ENCODE measurements around the gene CWC27. TPM values are rescaled to one million over a fixed set of nuclear protein-coding genes. Genes with fewer than 3 reads are reported as not detected.
A peak's percentile ranks its signal among the peaks of the same experiment; 100 is the strongest.

The CWC27 gene
- total RNA-seq, 1 experiment from 2014 or later: 33.5 TPM

GRCh38 chr5:65024681-65025080 is 256.0 kb downstream of the CWC27 start:
- no peak for DNase-seq (ENCODE audit: extremely low read depth, low read depth)

- no peak for DNase-seq (ENCODE audit: extremely low read depth, low read depth)
These were observed 258.3 kb downstream of the CWC27 start for GRCh38 chr5:65026816-65027548.

GRCh38 chr5:65029178-65029577 is 260.4 kb downstream of the CWC27 start:
- no peak for DNase-seq (ENCODE audit: extremely low read depth, low read depth)

- DNase-seq (ENCODE audit: extremely low read depth, low read depth): no peak
These were observed 261.3 kb downstream of the CWC27 start for GRCh38 chr5:65030056-65030455.

DNA sequence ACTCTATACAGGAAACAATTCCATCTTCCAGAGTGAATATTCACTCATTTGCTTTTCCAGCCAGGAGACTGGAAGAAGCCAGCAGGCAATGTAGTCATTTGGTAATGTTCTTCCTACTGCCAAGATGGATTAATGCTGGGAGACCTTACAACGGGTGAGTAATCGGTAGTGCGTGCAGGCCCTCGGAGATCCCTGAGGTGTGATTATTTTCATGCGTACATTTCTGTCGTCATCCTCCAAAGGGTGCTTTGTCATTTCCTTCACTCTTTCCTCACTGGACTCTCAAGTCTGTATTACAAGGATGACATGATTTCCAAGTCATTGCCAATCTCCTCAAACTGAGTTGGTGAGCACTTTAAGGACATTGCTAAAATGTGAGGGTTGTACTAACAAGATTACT is 263.5 kb downstream of the CWC27 start:
- peak; percentile 98 for DNase-seq (ENCODE audit: extremely low read depth, low read depth)

DNA sequence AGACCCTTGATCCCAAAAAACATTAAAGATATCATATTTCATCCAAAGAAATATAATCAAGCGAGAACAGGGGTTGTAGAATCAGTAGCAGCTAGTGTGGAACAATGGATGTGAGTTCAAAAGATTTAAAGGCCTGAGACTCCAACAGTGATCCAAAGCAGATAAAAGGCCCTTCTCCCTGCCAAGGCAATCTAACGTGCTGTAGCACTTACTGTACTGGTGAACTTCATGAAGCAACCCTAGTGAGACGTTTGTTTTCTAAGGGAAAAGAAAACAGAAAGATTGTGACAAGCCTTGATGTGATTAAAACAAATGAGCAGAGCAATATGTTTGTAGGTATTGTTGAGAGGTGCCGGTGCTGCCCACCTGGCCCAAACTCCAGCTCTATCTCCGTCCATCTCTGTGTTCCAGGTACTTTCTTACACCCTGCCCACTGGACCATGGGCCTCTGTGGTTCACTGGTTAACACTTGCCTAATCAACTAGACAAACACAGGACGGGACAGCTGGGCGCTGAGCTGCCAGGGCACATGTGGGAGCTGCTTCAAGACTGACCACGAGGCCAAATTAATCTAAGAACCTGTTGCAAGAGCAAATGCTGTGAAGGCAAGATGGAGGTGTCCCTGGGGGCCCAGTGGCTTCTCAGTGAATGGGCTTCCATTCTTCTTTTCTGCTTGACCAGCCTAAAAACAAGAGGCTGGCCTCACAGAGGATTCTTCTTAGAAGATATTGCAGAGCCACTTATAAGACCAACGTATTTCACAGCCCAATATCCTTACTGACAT is 265.5 kb downstream of the CWC27 start:
- DNase-seq (ENCODE audit: extremely low read depth, low read depth): no peak

- no peak for DNase-seq (ENCODE audit: extremely low read depth, low read depth)
These were observed 266.1 kb downstream of the CWC27 start for GRCh38 chr5:65034813-65035209.

GRCh38 chr5:65035211-65036206 is 266.8 kb downstream of the CWC27 start:
- peak; percentile 97 for DNase-seq (ENCODE audit: extremely low read depth, low read depth)

- DNase-seq (ENCODE audit: extremely low read depth, low read depth): no peak
These were observed 269.4 kb downstream of the CWC27 start for GRCh38 chr5:65037831-65038815.

DNA sequence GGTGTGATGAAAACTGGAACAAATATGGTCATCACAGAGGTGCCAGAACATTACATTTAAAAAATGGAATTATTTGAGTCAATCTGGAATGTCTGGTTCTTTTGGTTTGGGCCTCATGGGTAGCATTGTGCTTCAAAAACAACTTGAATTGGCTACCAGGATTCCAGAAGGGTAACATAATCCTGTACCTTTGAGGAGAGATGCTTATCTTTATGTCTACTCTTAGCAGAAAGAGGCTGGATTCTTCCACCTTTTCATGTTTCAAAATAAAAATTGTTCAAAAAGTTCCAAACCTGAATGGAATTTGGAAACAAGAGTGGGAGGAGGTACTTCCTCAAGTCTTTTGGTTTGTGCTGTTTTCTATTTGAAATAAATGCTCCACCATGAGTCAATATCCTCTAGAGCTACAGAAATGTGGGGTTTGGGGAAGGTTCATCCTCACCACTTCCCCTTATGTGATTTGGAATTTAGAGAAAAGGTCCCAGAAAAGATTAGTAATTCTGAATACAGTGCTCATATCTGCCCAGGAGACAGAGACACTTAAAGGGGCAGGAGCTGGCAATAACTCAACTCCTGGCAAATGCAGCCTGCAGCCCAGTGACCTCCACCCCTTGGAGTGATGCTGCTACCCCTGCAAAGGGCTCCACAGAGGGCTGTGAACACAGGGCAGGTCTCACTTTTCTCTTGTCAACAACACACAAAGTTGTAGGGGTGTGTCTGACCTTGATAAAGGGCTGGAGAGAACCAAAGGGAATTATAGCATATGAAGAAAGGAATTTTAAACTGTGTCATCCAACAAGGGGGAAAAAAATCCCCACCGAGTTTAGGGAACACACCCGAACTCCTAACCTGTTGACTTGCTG is 272.8 kb downstream of the CWC27 start:
- no peak for DNase-seq (ENCODE audit: extremely low read depth, low read depth)

- no peak for DNase-seq (ENCODE audit: extremely low read depth, low read depth)
These were observed 275.2 kb downstream of the CWC27 start for GRCh38 chr5:65043843-65044359.

- DNase-seq (ENCODE audit: extremely low read depth, low read depth): no peak
These were observed 278.5 kb downstream of the CWC27 start for GRCh38 chr5:65047225-65047624.

- DNase-seq (ENCODE audit: extremely low read depth, low read depth): no peak
These were observed 279.4 kb downstream of the CWC27 start for GRCh38 chr5:65047948-65048690.

- no peak for DNase-seq (ENCODE audit: extremely low read depth, low read depth)
These were observed 281.4 kb downstream of the CWC27 start for GRCh38 chr5:65050140-65050539.

GRCh38 chr5:65050826-65051498 is 282.2 kb downstream of the CWC27 start:
- DNase-seq (ENCODE audit: extremely low read depth, low read depth): no peak

DNA sequence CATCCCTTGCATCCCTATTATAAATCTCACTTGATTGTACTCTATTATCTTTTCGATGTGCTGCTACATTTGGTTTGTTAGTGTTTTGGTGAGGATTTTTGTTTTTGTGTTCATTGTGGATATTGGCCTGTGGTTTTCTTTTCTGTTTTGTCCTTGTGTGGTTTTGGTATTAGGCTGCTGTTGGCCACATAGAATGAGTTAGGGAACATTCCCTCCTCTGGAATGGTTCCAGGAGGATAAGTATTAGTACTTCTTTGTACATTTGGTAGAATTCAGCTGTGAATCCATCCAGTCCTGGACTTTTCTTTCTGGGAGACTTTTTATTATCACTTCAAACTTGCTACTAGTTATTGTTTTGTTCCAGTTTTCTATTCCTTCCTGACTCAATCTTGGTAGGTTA is 287.2 kb downstream of the CWC27 start:
- no peak for DNase-seq (ENCODE audit: extremely low read depth, low read depth)

Measured in NCI-H460 (cell line).